ENCODE data around the gene DHRS3.

The DHRS3 gene

GRCh38 chr1:12596007-12596821 lies 21.8 kb downstream of the DHRS3 start:
- no peak for DNase-seq

GRCh38 chr1:12595757-12596006 lies 22.3 kb downstream of the DHRS3 start:
- no peak for DNase-seq

- DNase-seq, result no peak
These were observed 22.8 kb downstream of the DHRS3 start for GRCh38 chr1:12594966-12595756.

- no peak for DNase-seq
These were observed 23.5 kb downstream of the DHRS3 start for GRCh38 chr1:12594490-12594889.

GRCh38 chr1:12593621-12594066 lies 24.4 kb downstream of the DHRS3 start:
- no peak for DNase-seq

DNA sequence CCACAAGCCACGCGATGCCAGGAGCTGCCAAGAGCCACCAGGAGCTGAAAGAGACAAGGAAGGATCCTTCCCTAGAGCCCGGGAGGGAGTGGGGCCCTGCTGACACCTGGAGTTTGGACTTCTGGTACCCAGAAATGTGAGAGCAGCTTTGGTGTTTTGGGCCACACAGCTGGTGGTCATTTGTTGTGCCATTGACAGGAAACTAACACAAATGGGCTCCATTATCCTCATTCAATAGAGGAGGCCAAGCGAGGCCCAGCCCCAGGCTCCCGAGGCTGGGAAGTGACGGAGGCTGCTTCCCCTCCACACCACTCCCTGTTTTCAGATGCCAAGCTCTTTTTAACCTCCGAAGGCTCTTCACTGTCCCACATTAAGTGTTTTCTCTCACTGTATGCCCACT lies 25.5 kb downstream of the DHRS3 start:
- no peak for DNase-seq

GRCh38 chr1:12591267-12591938 lies 26.6 kb downstream of the DHRS3 start:
- DNase-seq, result no peak

DNA sequence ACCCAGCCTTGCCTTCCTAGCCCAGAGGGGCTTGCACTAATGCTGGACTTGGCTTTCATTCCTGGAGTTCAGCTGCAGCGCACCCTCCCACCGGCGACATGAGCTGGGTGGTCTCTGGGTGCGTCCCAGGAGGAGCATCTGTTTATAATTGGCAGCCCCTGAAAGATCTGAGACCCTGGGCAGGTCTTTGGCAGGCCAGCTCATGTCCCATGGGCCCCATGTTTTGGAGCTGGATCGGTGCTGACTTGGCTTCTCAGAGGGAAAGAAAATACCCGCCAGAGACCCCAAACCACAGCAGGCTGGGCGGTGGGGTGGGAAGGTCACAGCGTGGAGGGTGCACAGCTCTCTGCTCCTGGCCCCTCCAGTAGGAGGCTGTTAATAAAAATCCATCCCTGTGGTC lies 29.3 kb downstream of the DHRS3 start:
- no peak for DNase-seq

GRCh38 chr1:12587981-12588640 lies 29.9 kb downstream of the DHRS3 start:
- DNase-seq, result no peak

DNA sequence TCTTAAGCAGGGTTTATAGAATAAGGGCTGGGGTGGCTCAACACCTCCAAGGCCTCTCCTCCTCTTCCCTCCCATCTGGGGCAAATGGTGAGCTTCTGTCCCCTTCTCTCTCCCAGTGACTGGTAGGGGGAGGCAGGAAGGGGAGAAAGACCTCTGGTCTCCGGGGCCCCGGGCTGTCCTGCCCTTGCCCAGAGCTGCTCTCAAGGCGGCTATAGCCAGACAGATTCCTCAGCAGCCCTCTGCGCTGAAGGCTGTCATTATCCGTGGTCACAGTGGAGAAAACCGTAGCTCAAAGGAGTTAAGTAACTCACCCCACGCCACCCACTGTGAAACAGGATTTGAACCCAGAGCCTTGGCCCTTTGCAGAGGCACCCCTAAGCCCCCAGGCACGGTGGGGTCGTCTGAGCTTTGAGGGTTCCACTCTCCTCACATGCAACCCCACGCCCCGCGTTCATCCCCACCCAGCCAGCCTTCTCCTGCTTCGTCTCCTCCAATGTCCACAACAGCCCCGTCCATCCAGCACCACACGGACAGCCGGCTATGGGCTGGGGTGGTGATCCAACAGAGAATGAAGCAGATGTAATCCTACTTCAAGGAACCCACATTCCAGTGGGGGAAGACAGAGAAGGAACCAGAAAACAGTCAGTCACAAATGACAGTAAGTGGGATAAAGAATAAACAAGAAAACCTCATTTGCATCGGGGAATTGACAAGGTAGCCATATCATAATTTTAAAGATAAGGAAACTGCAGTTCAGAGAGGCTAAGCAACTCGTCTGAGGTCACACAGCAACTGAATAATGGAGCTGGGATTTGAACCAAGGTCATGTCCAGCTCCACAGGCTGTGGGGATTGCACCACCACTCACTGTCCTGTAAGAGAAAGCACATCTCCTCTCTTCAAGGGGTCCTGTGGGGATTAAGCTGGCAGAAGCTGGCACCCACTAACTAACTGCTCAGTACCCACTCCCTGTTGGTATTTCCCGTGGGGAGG lies 31.8 kb downstream of the DHRS3 start:
- no peak for DNase-seq

DNA sequence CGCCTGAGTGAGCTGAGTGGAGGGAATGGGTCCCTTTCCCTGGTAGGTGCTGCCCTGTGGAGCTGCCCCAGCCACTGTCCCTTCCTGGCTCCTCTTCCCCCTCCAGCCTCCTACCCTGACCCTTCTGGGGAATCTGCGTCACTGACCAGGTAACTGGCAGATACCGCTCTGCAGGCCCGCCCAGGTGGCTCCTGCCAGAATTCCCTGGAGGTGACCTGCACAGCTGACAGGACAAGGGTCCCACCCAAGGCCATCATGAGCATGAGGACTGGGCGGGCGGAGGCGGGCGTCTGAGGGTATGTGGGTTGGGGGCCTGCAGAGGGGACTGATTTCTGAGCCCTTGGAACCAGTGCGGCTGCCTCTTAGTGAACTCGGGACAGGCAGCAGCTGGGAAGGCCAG lies 32.5 kb downstream of the DHRS3 start:
- no peak for DNase-seq

DNA sequence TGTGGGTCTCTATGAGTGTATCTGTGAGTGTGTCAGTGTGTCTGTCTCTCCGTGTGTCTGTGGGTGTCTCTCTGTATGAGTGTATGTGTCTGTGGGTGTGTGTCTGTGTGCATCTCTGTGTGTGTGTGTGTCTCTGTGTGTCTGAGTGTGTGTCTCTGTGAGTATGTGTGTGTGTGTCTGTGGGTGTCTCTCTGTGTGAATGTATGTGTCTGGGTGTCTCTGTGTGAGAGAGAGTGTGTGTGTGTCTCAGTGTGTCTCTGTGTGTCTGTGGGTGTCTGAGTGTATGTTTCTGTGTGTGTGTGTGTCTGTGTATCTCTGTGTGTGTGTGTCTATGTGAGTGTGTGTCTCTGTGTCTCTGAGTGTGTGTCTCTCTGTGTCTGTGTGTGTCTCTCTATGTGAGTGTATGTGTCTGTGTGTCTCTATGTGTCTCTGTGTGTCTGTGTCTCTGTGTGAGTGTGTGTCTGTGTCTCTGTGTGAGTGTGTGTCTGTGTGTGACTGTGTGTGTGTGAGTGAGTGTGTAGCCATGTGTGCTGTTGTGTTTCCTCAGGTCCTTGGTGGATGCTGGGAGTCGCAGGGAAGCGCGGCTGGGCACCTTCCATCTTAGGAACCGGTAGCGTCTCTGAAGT lies 33.0 kb downstream of the DHRS3 start:
- DNase-seq, result no peak

GRCh38 chr1:12583484-12583883 lies 34.5 kb downstream of the DHRS3 start:
- no peak for DNase-seq

- DNase-seq, result no peak
These were observed 35.4 kb downstream of the DHRS3 start for GRCh38 chr1:12582649-12583048.

GRCh38 chr1:12581179-12581578 lies 36.8 kb downstream of the DHRS3 start:
- DNase-seq, result no peak

DNA sequence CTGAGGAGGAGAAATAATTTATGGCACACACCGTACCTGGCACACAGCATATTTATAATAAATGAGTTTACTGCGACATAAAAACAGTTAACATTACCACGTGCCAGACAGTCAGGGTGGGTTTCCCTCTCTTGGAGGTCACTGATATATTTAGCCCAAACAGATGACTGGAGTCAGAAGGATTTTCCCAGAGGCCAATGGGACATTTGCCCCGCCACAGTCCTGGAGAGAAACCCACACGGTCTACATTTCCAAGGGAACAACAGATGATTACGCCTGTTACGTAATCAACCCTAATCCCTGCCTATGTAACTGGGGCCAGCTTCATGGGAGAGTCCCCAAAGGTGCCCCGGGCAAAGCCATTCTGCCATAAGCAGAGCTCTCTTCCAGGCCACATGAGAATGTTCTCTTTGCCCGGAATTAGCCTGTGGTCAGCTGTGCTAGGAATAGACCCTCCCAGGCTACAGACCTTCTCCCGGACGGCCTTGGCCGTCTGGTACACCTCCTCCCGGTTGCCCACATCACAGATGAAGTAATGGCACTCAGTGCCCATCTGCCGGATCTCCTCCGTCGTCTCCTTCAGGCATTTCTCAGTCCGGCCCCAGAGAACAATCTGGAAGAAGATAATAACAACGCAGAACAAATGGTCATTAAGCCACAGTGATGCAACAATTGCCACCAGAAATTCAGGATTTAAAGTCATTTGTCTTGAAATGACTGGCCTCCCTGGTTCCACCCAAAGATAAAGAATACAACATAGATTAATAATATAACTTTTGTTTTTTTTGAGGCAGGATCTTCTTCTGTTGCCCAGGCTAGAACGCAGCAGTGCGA lies 37.7 kb downstream of the DHRS3 start:
- no peak for DNase-seq

GRCh38 chr1:12578860-12579422 lies 39.1 kb downstream of the DHRS3 start:
- no peak for DNase-seq

GRCh38 chr1:12577020-12577419 lies 41.0 kb downstream of the DHRS3 start:
- DNase-seq, result no peak

DNA sequence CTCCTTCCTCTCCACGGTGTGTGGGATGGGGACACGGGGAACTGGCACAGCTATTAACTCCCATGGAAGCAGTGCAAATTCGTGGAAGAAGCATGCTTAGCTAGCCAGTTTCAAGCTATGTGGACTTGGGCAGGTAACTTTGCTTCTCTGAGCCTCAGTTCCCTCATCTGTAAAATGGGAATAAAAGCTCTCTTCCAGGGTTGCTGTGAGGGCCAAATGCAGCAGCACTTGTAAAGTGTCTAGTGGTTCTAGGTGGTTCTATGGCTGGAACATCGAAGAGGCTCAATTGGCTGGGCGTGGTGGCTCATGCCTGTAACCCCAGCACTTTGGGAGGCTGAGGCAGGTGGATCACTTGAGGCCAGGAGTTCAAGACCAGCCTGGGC lies 43.3 kb downstream of the DHRS3 start:
- no peak for DNase-seq

All from CD4-positive, alpha-beta T cell treated with Interleukin-12 subunit alpha and Interleukin-12 subunit beta, for 1 hour (primary cell).